Ovary (tissue), 3 donors: ENCODE measurements around the gene PLAU.

Experiments used
- CTCF ChIP-seq, 3 donors: fragments of 450-650 bp in 2 of 3; fragments of 200-600 bp in 1 of 3; IDR thresholded peaks; one replicate each; pipeline versions ENCODE4 v1.5.1 to v1.8.0; 2016 to 2022; ENCODE audit warnings: antibody characterized with exemption in 3 of 3, mild to moderate bottlenecking in 1 of 3
- EP300 ChIP-seq: sonication (generic); formaldehyde crosslinking; IDR thresholded peaks from one replicate; pipeline ENCODE4 v1.6.1; 2017; ENCODE audit warnings: antibody characterized with exemption
- POLR2A ChIP-seq: fragments of 450-650 bp; IDR thresholded peaks from one replicate; pipeline ENCODE4 v1.6.1; 2017; ENCODE audit warnings: antibody characterized with exemption, mild to moderate bottlenecking, moderate library complexity
- donor health status: DM: no; HTN: no; CAD: no.

- TF ChIP-seq POLR2A = no peak
- TF ChIP-seq CTCF (IDR thresholded peaks at IDR 0.05) = no peak
- TF ChIP-seq EP300 = no peak
Measured at GRCh38 chr10:73878365-73878764, 32.6 kb upstream of the PLAU start.
